OCI-LY7 (cell line): ENCODE measurements around the gene GALNT17. TPM values are rescaled to one million over a fixed set of nuclear protein-coding genes. Genes with fewer than 3 reads are reported as not detected.

Experiments used
- BruUV-seq: library from RNA; stranded (reverse); fragments of 400-500 nt; replicated peaks from 2 replicates; lab custom pipeline; 2021; lab: Mats Ljungman, UMichigan
- CTCF ChIA-PET: fragments of 300-600 bp; sonication (Branson Sonifier 250); formaldehyde crosslinking; loops from one replicate; lab custom pipeline; 2022; ENCODE audit warnings: antibody characterized with exemption; ENCODE audit not compliant: unreplicated experiment; lab: Charles Lee
- POLR2A ChIA-PET: fragments of 300-600 bp; sonication (Branson Sonifier 250); formaldehyde crosslinking; loops from one replicate; lab custom pipeline; 2022; ENCODE audit warnings: antibody characterized with exemption; lab: Charles Lee
- DNase-seq: peaks from one replicate; pipeline ENCODE4 v3.0.0-alpha.2; 2015; ENCODE audit warnings: low spot score
- H2AFZ ChIP-seq: fragments of 200-600 bp; sonication (generic), shearing (Covaris generic); 2 replicates; pipeline ENCODE4 v1.6.1; 2014; ENCODE audit warnings: mild to moderate bottlenecking, antibody characterized with exemption, low read length, moderate library complexity
- H3K27ac ChIP-seq: fragments of 200-600 bp; sonication (generic); 2 replicates; pipeline ENCODE4 v1.5.1; 2014; ENCODE audit warnings: mixed run types, low read depth, mild to moderate bottlenecking, moderate library complexity, low read length, inconsistent platforms; ENCODE audit not compliant: poor library complexity, severe bottlenecking
- H3K36me3 ChIP-seq: fragments of 200-600 bp; sonication (generic); 2 replicates; pipeline ENCODE4 v1.6.1; 2014; ENCODE audit warnings: mild to moderate bottlenecking, antibody characterized with exemption, low read length, moderate library complexity, mixed read lengths; ENCODE audit not compliant: insufficient read depth
- H3K4me1 ChIP-seq: fragments of 200-600 bp; sonication (generic); 2 replicates; pipeline ENCODE4 v1.5.1; 2014; ENCODE audit warnings: mild to moderate bottlenecking, low read length; ENCODE audit not compliant: insufficient read depth, poor library complexity, severe bottlenecking
- H3K4me2 ChIP-seq: fragments of 200-600 bp; sonication (generic); 2 replicates; pipeline ENCODE4 v1.6.1; 2014; ENCODE audit warnings: mild to moderate bottlenecking, low read length
- H3K4me3 ChIP-seq: fragments of 200-600 bp; sonication (generic); 2 replicates; pipeline ENCODE4 v1.5.1; 2014; ENCODE audit warnings: mild to moderate bottlenecking, low read depth, low read length; ENCODE audit not compliant: poor library complexity, severe bottlenecking
- H3K79me2 ChIP-seq: fragments of 200-600 bp; sonication (generic); 2 replicates; pipeline ENCODE4 v1.6.1; 2016; ENCODE audit warnings: low read depth, mild to moderate bottlenecking, low read length, moderate library complexity, mixed read lengths; ENCODE audit not compliant: insufficient read depth
- H3K9me2 ChIP-seq: fragments of 200-600 bp; sonication (generic); 2 replicates; pipeline ENCODE4 v1.6.1; 2016; ENCODE audit warnings: mild to moderate bottlenecking, low read length, mixed read lengths; ENCODE audit not compliant: insufficient read depth
- H3K9me3 ChIP-seq: fragments of 200-600 bp; sonication (generic); 2 replicates; pipeline ENCODE4 v1.6.1; 2014; ENCODE audit warnings: mild to moderate bottlenecking, mixed run types, low read length, mixed read lengths
- H4K20me1 ChIP-seq: fragments of 200-600 bp; sonication (generic); 2 replicates; pipeline ENCODE4 v1.6.1; 2014; ENCODE audit warnings: mild to moderate bottlenecking, antibody characterized with exemption, low read length, moderate library complexity, mixed read lengths; ENCODE audit not compliant: insufficient read depth
- EZH2phosphoT487 ChIP-seq: fragments of 200-600 bp; sonication (generic); IDR thresholded peaks from 2 replicates; pipeline ENCODE4 v1.6.1; 2018; ENCODE audit warnings: low read depth, borderline replicate concordance, mild to moderate bottlenecking, mixed run types, antibody characterized with exemption, low read length, moderate library complexity, mixed read lengths
- intact Hi-C: fragments of 100-400 bp; cut with micrococcal nuclease; formaldehyde crosslinking; loops from one replicate; pipeline ENCODE4 v1.10.0; 2022; ENCODE audit not compliant: unreplicated experiment
- total RNA-seq, 2 experiments: library from RNA; depleted of rRNA in 1 of 2; stranded (reverse); fragments of >200 nt in 1 of 2; shearing (Covaris generic) in 1 of 2; gene quantifications; 2 replicates each; pipeline ENCODE4 v1.2.3, GENCODE V29; 2014 to 2022
- TF ChIP-seq, protein P1 (sequence below): fragments of 200-600 bp; sonication (generic); conservative IDR thresholded peaks from 2 replicates; pipeline ENCODE4 v1.5.1; 2014; ENCODE audit warnings: mild to moderate bottlenecking, antibody characterized with exemption, low read length, moderate library complexity, mixed read lengths

The GALNT17 gene
- total RNA-seq, 2 experiments from 2014 or later, result not detected

DNA sequence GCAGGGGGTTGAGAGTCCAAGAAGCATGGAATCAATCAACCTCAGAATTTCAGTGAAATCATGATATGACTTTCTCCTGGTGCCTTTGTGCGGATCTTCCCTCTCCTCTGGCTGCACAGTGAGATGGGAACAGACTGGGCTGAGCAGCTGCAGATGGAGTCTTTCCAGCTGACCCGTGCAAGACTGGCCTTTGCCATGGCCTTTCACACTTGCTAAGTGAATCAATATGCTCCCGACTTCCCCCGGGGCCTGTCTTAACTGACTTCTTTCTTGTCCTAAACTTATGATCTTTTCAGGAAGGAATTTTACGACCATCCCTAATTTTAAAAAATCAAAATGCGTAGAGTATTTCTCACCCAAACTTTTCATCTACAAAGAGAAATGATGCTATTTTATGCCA lies 469.9 kb downstream of the GALNT17 start:
- no peak overlapping the region for H2AFZ ChIP-seq
- H3K4me1 ChIP-seq, result no peaks in the 10 kb centered on the region
- H3K4me2 ChIP-seq, result no peak overlapping the region
- intact Hi-C loops, result no loop called here
- ChIA-PET CTCF (interaction anchor here (0.6 kb wide), 1 partner anchor 650 kb away, joined by 3 read pairs; no protein-coding TSS in a partner anchor), POLR2A (no interaction called here)
- no peak overlapping the region for H3K27ac ChIP-seq
- H3K36me3 ChIP-seq, result no peaks in the 10 kb centered on the region
- no peaks in the 10 kb centered on the region for H3K9me2 ChIP-seq
- no peaks in the 10 kb centered on the region for H4K20me1 ChIP-seq
- TF ChIP-seq EZH2phosphoT487, result no peak
- TF ChIP-seq, protein P1, sequence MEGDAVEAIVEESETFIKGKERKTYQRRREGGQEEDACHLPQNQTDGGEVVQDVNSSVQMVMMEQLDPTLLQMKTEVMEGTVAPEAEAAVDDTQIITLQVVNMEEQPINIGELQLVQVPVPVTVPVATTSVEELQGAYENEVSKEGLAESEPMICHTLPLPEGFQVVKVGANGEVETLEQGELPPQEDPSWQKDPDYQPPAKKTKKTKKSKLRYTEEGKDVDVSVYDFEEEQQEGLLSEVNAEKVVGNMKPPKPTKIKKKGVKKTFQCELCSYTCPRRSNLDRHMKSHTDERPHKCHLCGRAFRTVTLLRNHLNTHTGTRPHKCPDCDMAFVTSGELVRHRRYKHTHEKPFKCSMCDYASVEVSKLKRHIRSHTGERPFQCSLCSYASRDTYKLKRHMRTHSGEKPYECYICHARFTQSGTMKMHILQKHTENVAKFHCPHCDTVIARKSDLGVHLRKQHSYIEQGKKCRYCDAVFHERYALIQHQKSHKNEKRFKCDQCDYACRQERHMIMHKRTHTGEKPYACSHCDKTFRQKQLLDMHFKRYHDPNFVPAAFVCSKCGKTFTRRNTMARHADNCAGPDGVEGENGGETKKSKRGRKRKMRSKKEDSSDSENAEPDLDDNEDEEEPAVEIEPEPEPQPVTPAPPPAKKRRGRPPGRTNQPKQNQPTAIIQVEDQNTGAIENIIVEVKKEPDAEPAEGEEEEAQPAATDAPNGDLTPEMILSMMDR, result no peak
- H3K4me3 ChIP-seq, result no peak overlapping the region
- H3K9me3 ChIP-seq, result no peaks in the 10 kb centered on the region
- DNase-seq, result no peak
- H3K79me2 ChIP-seq, result no peaks in the 10 kb centered on the region
- BruUV-seq, result no TSS peak

DNA sequence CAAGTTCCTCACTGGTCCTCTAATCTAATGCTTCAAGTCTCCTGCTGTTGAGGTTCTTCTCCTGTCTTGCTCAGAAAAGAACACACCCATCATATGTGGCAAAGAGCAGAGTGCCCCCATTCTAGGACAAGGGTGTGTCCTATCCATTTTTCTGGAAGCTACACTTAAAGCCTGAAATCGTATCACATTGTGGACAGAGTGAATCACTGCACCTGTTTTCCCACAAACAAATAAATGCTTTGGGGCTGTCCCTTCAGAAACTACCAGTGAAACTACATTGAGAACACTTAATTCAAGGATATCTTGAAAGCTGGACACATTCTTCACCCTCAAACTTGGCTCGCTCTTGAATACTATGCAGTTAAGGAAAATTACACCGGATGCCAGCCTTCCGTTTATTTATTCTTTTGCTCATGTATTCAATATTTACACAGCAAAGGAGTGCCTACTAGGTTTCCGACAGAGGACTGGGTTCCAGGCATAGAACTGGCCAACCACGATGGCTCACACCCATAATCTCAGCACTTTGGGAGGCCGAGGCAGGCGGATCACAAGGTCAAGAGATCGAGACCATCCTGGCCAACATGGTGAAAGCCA lies 473.0 kb downstream of the GALNT17 start:
- Histone ChIP-seq H3K79me2 (no peaks in the 10 kb centered on the region), H3K4me2 (no peak overlapping the region), H3K9me3 (no peaks in the 10 kb centered on the region), H3K4me3 (no peak overlapping the region), H3K36me3 (no peaks in the 10 kb centered on the region), H3K9me2 (no peaks in the 10 kb centered on the region), H3K27ac (no peak overlapping the region), H3K4me1 (no peaks in the 10 kb centered on the region), H2AFZ (no peak overlapping the region), H4K20me1 (no peaks in the 10 kb centered on the region)
- no TSS peak for BruUV-seq
- ChIA-PET CTCF (no interaction called here), POLR2A (no interaction called here)
- intact Hi-C loops, result no loop called here
- TF ChIP-seq, protein P1, result no peak
- no peak for TF ChIP-seq EZH2phosphoT487
- no peak for DNase-seq

DNA sequence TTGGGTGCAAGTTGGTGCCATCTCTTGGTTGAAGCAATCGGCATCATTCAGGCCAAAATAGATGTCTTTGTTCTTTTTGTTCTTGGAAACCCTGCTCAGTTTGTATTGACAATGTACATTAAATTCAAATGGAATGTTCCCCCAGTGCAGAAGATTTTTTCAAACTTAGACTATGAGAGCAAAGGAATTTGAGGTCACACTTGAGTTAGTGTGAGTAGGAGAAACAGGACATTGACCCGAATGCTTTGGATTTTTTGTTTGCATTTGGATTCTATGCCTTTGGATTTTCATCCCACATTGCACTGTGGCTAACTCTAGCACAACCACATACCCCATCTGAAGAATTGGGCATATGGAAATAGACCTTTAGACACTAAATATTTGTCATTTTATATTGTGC lies 480.0 kb downstream of the GALNT17 start:
- Histone ChIP-seq H3K4me1 (no peaks in the 10 kb centered on the region), H3K36me3 (no peaks in the 10 kb centered on the region), H3K9me3 (no peaks in the 10 kb centered on the region), H3K4me2 (no peak overlapping the region), H4K20me1 (no peaks in the 10 kb centered on the region), H3K4me3 (no peak overlapping the region), H3K27ac (no peak overlapping the region), H3K79me2 (no peaks in the 10 kb centered on the region), H3K9me2 (no peaks in the 10 kb centered on the region), H2AFZ (no peak overlapping the region)
- no peak for DNase-seq
- ChIA-PET POLR2A (no interaction called here), CTCF (no interaction called here)
- TF ChIP-seq EZH2phosphoT487, result no peak
- BruUV-seq, result no TSS peak
- intact Hi-C loops, result no loop called here
